ENCODE data around the gene SEC11A.
"Not testable (repeated sequence)": the region's sequence is repeated elsewhere in the genome, so short reads cannot be mapped to it uniquely, and the experiment has no call there.

Gene SEC11A

GRCh38 chr15:84760219-84760618, 44.3 kb upstream of the SEC11A start:
- no peaks in the 10 kb centered on the region for H3K9me2 ChIP-seq (replicated peaks; ENCODE audit: control insufficient read depth, low read length)
- H3K27me3 ChIP-seq (ENCODE audit: control insufficient read depth, low read length): no peaks in the 10 kb centered on the region
- H3K4me1 ChIP-seq (ENCODE audit: control insufficient read depth, low read length): peaks cover 27% of the 10 kb centered on the region
- H3K36me3 ChIP-seq (ENCODE audit: control insufficient read depth, low read length): peaks cover 17% of the 10 kb centered on the region
- no peaks in the 10 kb centered on the region for H3K9me3 ChIP-seq (ENCODE audit: control insufficient read depth, insufficient read depth, low read length)
- H3K79me2 ChIP-seq (ENCODE audit: control insufficient read depth, low read length): peaks cover 100% of the 10 kb centered on the region
- H4K20me1 ChIP-seq (ENCODE audit: control insufficient read depth, insufficient read depth, low read depth, low read length): peaks cover 35% of the 10 kb centered on the region
- H3K4me2 ChIP-seq (ENCODE audit: low read length): no peak overlapping the region
- H3K27ac ChIP-seq (ENCODE audit: low read depth, low read length): no peak overlapping the region
- H3K4me3 ChIP-seq (ENCODE audit: low read length): no peak overlapping the region
- TF ChIP-seq EZH2phosphoT487 (IDR thresholded peaks at IDR 0.05; ENCODE audit: borderline replicate concordance, low read length) (no peak), CTCF (IDR thresholded peaks at IDR 0.05; ENCODE audit: low read depth, low read length, poor library complexity, severe bottlenecking) (no peak)
- no peaks in the 10 kb centered on the region for H3F3A ChIP-seq (ENCODE audit: control insufficient read depth, insufficient read depth)

- no peak for TF ChIP-seq CTCF (IDR thresholded peaks at IDR 0.05; ENCODE audit: low read depth, low read length, poor library complexity, severe bottlenecking)
- TF ChIP-seq EZH2phosphoT487 (IDR thresholded peaks at IDR 0.05; ENCODE audit: borderline replicate concordance, low read length): no peak
- Histone ChIP-seq H3K36me3 (ENCODE audit: control insufficient read depth, low read length) (peaks cover 7% of the 10 kb centered on the region), H3F3A (ENCODE audit: control insufficient read depth, insufficient read depth) (no peaks in the 10 kb centered on the region), H4K20me1 (ENCODE audit: control insufficient read depth, insufficient read depth, low read depth, low read length) (peaks cover 29% of the 10 kb centered on the region), H3K79me2 (ENCODE audit: control insufficient read depth, low read length) (peaks cover 100% of the 10 kb centered on the region), H3K9me2 (replicated peaks; ENCODE audit: control insufficient read depth, low read length) (no peaks in the 10 kb centered on the region), H3K9me3 (ENCODE audit: control insufficient read depth, insufficient read depth, low read length) (no peaks in the 10 kb centered on the region), H3K27ac (ENCODE audit: low read depth, low read length) (no peak overlapping the region), H3K4me2 (ENCODE audit: low read length) (no peak overlapping the region), H3K4me3 (ENCODE audit: low read length) (no peak overlapping the region), H3K4me1 (ENCODE audit: control insufficient read depth, low read length) (peaks cover 27% of the 10 kb centered on the region), H3K27me3 (ENCODE audit: control insufficient read depth, low read length) (no peaks in the 10 kb centered on the region)
Measured at GRCh38 chr15:84759018-84759417, 43.1 kb upstream of the SEC11A start.

- Histone ChIP-seq H3K4me1 (ENCODE audit: control insufficient read depth, low read length) (peaks cover 32% of the 10 kb centered on the region), H3K4me2 (ENCODE audit: low read length) (no peak overlapping the region), H3K79me2 (ENCODE audit: control insufficient read depth, low read length) (peaks cover 100% of the 10 kb centered on the region), H3F3A (ENCODE audit: control insufficient read depth, insufficient read depth) (0 out of 2 replicates have a peak, but pooled peaks cover 2% of the 10 kb centered on the region), H3K36me3 (ENCODE audit: control insufficient read depth, low read length) (peaks cover 26% of the 10 kb centered on the region), H3K9me3 (ENCODE audit: control insufficient read depth, insufficient read depth, low read length) (no peaks in the 10 kb centered on the region), H3K9me2 (replicated peaks; ENCODE audit: control insufficient read depth, low read length) (no peaks in the 10 kb centered on the region), H3K27ac (ENCODE audit: low read depth, low read length) (no peak overlapping the region), H4K20me1 (ENCODE audit: control insufficient read depth, insufficient read depth, low read depth, low read length) (peaks cover 15% of the 10 kb centered on the region; the same call in 1 of the 2 replicates), H3K27me3 (ENCODE audit: control insufficient read depth, low read length) (no peaks in the 10 kb centered on the region), H3K4me3 (ENCODE audit: low read length) (no peak overlapping the region)
- no peak for TF ChIP-seq CTCF (IDR thresholded peaks at IDR 0.05; ENCODE audit: low read depth, low read length, poor library complexity, severe bottlenecking)
- no peak for TF ChIP-seq EZH2phosphoT487 (IDR thresholded peaks at IDR 0.05; ENCODE audit: borderline replicate concordance, low read length)
Measured at GRCh38 chr15:84755736-84756527, 40.0 kb upstream of the SEC11A start.

- H3F3A ChIP-seq (ENCODE audit: control insufficient read depth, insufficient read depth); H3K9me2 ChIP-seq (replicated peaks; ENCODE audit: control insufficient read depth, low read length); H3K27ac ChIP-seq (ENCODE audit: low read depth, low read length); H3K27me3 ChIP-seq (ENCODE audit: control insufficient read depth, low read length); H3K4me2 ChIP-seq (ENCODE audit: low read length); H3K9me3 ChIP-seq (ENCODE audit: control insufficient read depth, insufficient read depth, low read length); H3K4me3 ChIP-seq (ENCODE audit: low read length): not testable (repeated sequence)
- Histone ChIP-seq H4K20me1 (ENCODE audit: control insufficient read depth, insufficient read depth, low read depth, low read length) (peaks cover 15% of the 10 kb centered on the region; the same call in 1 of the 2 replicates), H3K4me1 (ENCODE audit: control insufficient read depth, low read length) (peaks cover 32% of the 10 kb centered on the region), H3K36me3 (ENCODE audit: control insufficient read depth, low read length) (peaks cover 28% of the 10 kb centered on the region), H3K79me2 (ENCODE audit: control insufficient read depth, low read length) (peaks cover 100% of the 10 kb centered on the region)
Measured at GRCh38 chr15:84754889-84755288, 39.0 kb upstream of the SEC11A start.

All from DOHH2 (cell line).